Urinary bladder (tissue), 4 donors: Measurements from ENCODE around the gene SLAMF8. TPM values are rescaled to one million over a fixed set of nuclear protein-coding genes. Genes with fewer than 3 reads are reported as not detected.
A peak's percentile ranks its signal among the peaks of the same experiment; 100 is the strongest.

ENCODE experiments used
- DNase-seq: peaks from one replicate; pipeline ENCODE4 v3.0.0-alpha.2; 2015; ENCODE audit errors: extremely low spot score
- H3K27ac ChIP-seq: one replicate; pipeline ENCODE4 v1.5.1; 2013; ENCODE audit warnings: low read depth, mild to moderate bottlenecking, moderate library complexity
- H3K36me3 ChIP-seq: one replicate; pipeline ENCODE4 v1.6.1; 2013; ENCODE audit warnings: mild to moderate bottlenecking, moderate library complexity; ENCODE audit not compliant: insufficient read depth
- H3K4me1 ChIP-seq: one replicate; pipeline ENCODE4 v1.6.1; 2013; ENCODE audit warnings: mild to moderate bottlenecking, moderate library complexity; ENCODE audit not compliant: insufficient read depth
- H3K4me3 ChIP-seq: one replicate; pipeline ENCODE4 v1.5.1; 2013; ENCODE audit warnings: low read depth, low read length
- WGBS: extraction: QIAGEN DNeasy Blood & Tissue Kit; methylation state at CpG from one replicate; pipeline ENCODE4 v1.1.7; 2013; 5-methylcytosine and 5-hydroxymethylcytosine counted together
- polyA plus RNA-seq: library from polyadenylated mRNA; stranded (reverse); fragments of 200-250 nt; gene quantifications from one replicate; pipeline ENCODE4 v1.2.3, GENCODE V29; 2013
- total RNA-seq: library from RNA; depleted of rRNA; stranded (reverse); fragments of >200 nt; gene quantifications from one replicate; pipeline ENCODE4 v1.2.3, GENCODE V29; 2014
- donor health status: healthy with polysubstance abuse.
- donor health status: healthy.

Gene SLAMF8
- total RNA-seq (0.69 TPM), polyA plus RNA-seq (6.1 TPM)

GRCh38 chr1:159826441-159827101 lies at the start of gene SLAMF8:
TSS of gene SLAMF8 (plus strand) at chr1:159826873. CDS start at chr1:159826899, 26 bp downstream.
- Histone ChIP-seq H3K36me3 (no peaks in the 10 kb centered on the region), H3K27ac (no peak within 1 kb of the TSS), H3K4me3 (no peak within 1 kb of the TSS), H3K4me1 (no peaks in the 10 kb centered on the region)
- DNase-seq: no peak
- WGBS: 78% methylated on average over 11 of the region's 11 CpGs

GRCh38 chr1:159778266-159778665 lies 48.4 kb upstream of the SLAMF8 start:
- Histone ChIP-seq H3K4me3 (no peak overlapping the region), H3K36me3 (no peaks in the 10 kb centered on the region)
- WGBS: 88% methylated on average over 4 of the region's 4 CpGs

GRCh38 chr1:159779403-159779851 lies 47.2 kb upstream of the SLAMF8 start:
- Histone ChIP-seq H3K4me3 (no peak overlapping the region), H3K36me3 (no peaks in the 10 kb centered on the region), H3K4me1 (no peaks in the 10 kb centered on the region), H3K27ac (no peak overlapping the region)
- no peak for DNase-seq
- WGBS: 57% methylated on average over 2 of the region's 2 CpGs

More at GRCh38 chr1:159778266-159778665, 48.4 kb upstream of the SLAMF8 start:
- Histone ChIP-seq H3K27ac (no peak overlapping the region), H3K4me1 (no peaks in the 10 kb centered on the region)
- no peak for DNase-seq

- H3K4me3 ChIP-seq: peak within 1 kb of the TSS; percentile 85
- peak; percentile 95 for DNase-seq
- peak within 1 kb of the TSS; percentile 75 for H3K27ac ChIP-seq
- no peaks in the 10 kb centered on the region for H3K4me1 ChIP-seq
- no peaks in the 10 kb centered on the region for H3K36me3 ChIP-seq
- WGBS: 2% methylated on average over 88 of the region's 88 CpGs
These were observed 45.8 kb upstream of the SLAMF8 start, which contains the start of gene DUSP23 for GRCh38 chr1:159780583-159781582. TSS of gene DUSP23 (plus strand) at chr1:159780962. CDS start at chr1:159781101, 139 bp downstream.

- Histone ChIP-seq H3K36me3 (no peaks in the 10 kb centered on the region), H3K4me3 (no peak overlapping the region), H3K27ac (no peak overlapping the region), H3K4me1 (no peaks in the 10 kb centered on the region)
- no peak for DNase-seq
- 97% methylated on average over 12 of the region's 12 CpGs for WGBS
These were observed 44.7 kb upstream of the SLAMF8 start for GRCh38 chr1:159781992-159782391.

GRCh38 chr1:159783724-159784123 lies 42.9 kb upstream of the SLAMF8 start:
- no peak for DNase-seq
- 86% methylated on average over 1 of the region's 1 CpG for WGBS
- H3K36me3 ChIP-seq: no peaks in the 10 kb centered on the region
- H3K4me1 ChIP-seq: no peaks in the 10 kb centered on the region
- no peak overlapping the region for H3K4me3 ChIP-seq
- no peak overlapping the region for H3K27ac ChIP-seq

- Histone ChIP-seq H3K4me3 (no peak overlapping the region), H3K4me1 (no peaks in the 10 kb centered on the region), H3K36me3 (no peaks in the 10 kb centered on the region), H3K27ac (no peak overlapping the region)
- WGBS: 11% methylated on average over 3 of the region's 3 CpGs
- DNase-seq: no peak
These were observed 40.2 kb upstream of the SLAMF8 start for GRCh38 chr1:159786465-159786864.

- no peak overlapping the region for H3K4me3 ChIP-seq
- 30% methylated on average over 3 of the region's 3 CpGs for WGBS
These were observed 39.7 kb upstream of the SLAMF8 start for GRCh38 chr1:159786966-159787365.

GRCh38 chr1:159790237-159790917 lies 36.3 kb upstream of the SLAMF8 start:
- H3K36me3 ChIP-seq: no peaks in the 10 kb centered on the region
- no peaks in the 10 kb centered on the region for H3K4me1 ChIP-seq
- 32% methylated on average over 2 of the region's 2 CpGs for WGBS
- DNase-seq: no peak
- no peak overlapping the region for H3K4me3 ChIP-seq
- H3K27ac ChIP-seq: no peak overlapping the region

More at GRCh38 chr1:159786966-159787365, 39.7 kb upstream of the SLAMF8 start:
- Histone ChIP-seq H3K27ac (no peak overlapping the region), H3K4me1 (no peaks in the 10 kb centered on the region), H3K36me3 (no peaks in the 10 kb centered on the region)
- DNase-seq: no peak

- DNase-seq: no peak
- 35% methylated on average over 3 of the region's 3 CpGs for WGBS
- no peak overlapping the region for H3K4me3 ChIP-seq
- no peak overlapping the region for H3K27ac ChIP-seq
- no peaks in the 10 kb centered on the region for H3K4me1 ChIP-seq
- H3K36me3 ChIP-seq: no peaks in the 10 kb centered on the region
These were observed 35.6 kb upstream of the SLAMF8 start for GRCh38 chr1:159791031-159791430.

- 19% methylated on average over 3 of the region's 3 CpGs for WGBS
- no peak for DNase-seq
These were observed 35.2 kb upstream of the SLAMF8 start for GRCh38 chr1:159791461-159791860.

GRCh38 chr1:159795534-159795933 lies 31.1 kb upstream of the SLAMF8 start:
- 33% methylated on average over 5 of the region's 5 CpGs for WGBS

More at GRCh38 chr1:159791461-159791860, 35.2 kb upstream of the SLAMF8 start:
- no peaks in the 10 kb centered on the region for H3K36me3 ChIP-seq
- H3K4me1 ChIP-seq: no peaks in the 10 kb centered on the region
- H3K4me3 ChIP-seq: no peak overlapping the region
- no peak overlapping the region for H3K27ac ChIP-seq

GRCh38 chr1:159798893-159799292 lies 27.8 kb upstream of the SLAMF8 start:
- no peak for DNase-seq
- 10% methylated on average over 2 of the region's 2 CpGs for WGBS
- Histone ChIP-seq H3K4me3 (no peak overlapping the region), H3K4me1 (no peaks in the 10 kb centered on the region), H3K36me3 (no peaks in the 10 kb centered on the region), H3K27ac (no peak overlapping the region)

More at GRCh38 chr1:159795534-159795933, 31.1 kb upstream of the SLAMF8 start:
- DNase-seq: no peak
- H3K27ac ChIP-seq: no peak overlapping the region
- H3K4me1 ChIP-seq: no peaks in the 10 kb centered on the region
- H3K36me3 ChIP-seq: no peaks in the 10 kb centered on the region
- H3K4me3 ChIP-seq: no peak overlapping the region
